ENCODE measurements around the gene CLK3. TPM values are rescaled to one million over a fixed set of nuclear protein-coding genes. Genes with fewer than 3 reads are reported as not detected.

Gene CLK3
- total RNA-seq, 1 donor from 2014 or later = 53.2 TPM

DNA sequence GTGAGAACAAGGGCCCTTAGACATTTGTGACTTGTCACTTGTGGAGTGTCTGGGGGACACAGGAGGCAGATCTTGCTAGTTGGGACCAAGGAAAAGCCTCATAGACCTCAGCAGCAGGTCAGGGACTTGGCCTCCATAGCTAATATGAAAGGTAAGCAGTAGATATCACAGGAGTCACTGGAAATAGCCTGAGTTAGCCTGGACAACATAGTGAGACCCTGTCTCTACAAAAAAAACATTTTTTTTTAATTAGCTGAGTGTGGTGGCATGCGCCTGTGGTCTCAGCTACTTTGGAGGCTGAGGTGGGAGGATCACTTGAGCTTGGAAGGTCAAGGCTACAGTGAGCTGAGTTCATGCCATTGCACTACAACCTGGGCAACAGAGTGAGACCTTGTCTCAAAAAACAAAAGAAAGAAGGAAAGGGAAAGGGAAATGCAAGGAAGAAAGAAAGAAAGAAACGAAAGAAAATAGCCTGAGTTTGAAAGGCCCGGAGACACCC, 37.1 kb upstream of the CLK3 start:
- Mint-ChIP-seq H3K9me3 (ENCODE audit: unreplicated experiment) (no peaks in the 10 kb centered on the region), H3K4me1 (ENCODE audit: unreplicated experiment) (no peaks in the 10 kb centered on the region), H3K27ac (ENCODE audit: unreplicated experiment) (no peak overlapping the region), H3K36me3 (ENCODE audit: unreplicated experiment) (peaks cover 8% of the 10 kb centered on the region), H3K4me3 (ENCODE audit: unreplicated experiment) (no peak overlapping the region), H3K27me3 (ENCODE audit: unreplicated experiment) (no peaks in the 10 kb centered on the region)
- TF ChIP-seq, protein P1, sequence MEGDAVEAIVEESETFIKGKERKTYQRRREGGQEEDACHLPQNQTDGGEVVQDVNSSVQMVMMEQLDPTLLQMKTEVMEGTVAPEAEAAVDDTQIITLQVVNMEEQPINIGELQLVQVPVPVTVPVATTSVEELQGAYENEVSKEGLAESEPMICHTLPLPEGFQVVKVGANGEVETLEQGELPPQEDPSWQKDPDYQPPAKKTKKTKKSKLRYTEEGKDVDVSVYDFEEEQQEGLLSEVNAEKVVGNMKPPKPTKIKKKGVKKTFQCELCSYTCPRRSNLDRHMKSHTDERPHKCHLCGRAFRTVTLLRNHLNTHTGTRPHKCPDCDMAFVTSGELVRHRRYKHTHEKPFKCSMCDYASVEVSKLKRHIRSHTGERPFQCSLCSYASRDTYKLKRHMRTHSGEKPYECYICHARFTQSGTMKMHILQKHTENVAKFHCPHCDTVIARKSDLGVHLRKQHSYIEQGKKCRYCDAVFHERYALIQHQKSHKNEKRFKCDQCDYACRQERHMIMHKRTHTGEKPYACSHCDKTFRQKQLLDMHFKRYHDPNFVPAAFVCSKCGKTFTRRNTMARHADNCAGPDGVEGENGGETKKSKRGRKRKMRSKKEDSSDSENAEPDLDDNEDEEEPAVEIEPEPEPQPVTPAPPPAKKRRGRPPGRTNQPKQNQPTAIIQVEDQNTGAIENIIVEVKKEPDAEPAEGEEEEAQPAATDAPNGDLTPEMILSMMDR (IDR thresholded peaks at IDR 0.05) = no peak
- DNase-seq (ENCODE audit: extremely low spot score, unreplicated experiment) = no peak

- H3K4me3 Mint-ChIP-seq (ENCODE audit: unreplicated experiment) = no peak overlapping the region
- TF ChIP-seq, protein P1 (IDR thresholded peaks at IDR 0.05) = no peak
- no peaks in the 10 kb centered on the region for H3K27me3 Mint-ChIP-seq (ENCODE audit: unreplicated experiment)
- no peaks in the 10 kb centered on the region for H3K4me1 Mint-ChIP-seq (ENCODE audit: unreplicated experiment)
- no peak overlapping the region for H3K27ac Mint-ChIP-seq (ENCODE audit: unreplicated experiment)
- no peaks in the 10 kb centered on the region for H3K9me3 Mint-ChIP-seq (ENCODE audit: unreplicated experiment)
- peaks cover 7% of the 10 kb centered on the region for H3K36me3 Mint-ChIP-seq (ENCODE audit: unreplicated experiment)
- no peak for DNase-seq (ENCODE audit: extremely low spot score, unreplicated experiment)
Observed at GRCh38 chr15:74579001-74579400, 36.6 kb upstream of the CLK3 start.

DNA sequence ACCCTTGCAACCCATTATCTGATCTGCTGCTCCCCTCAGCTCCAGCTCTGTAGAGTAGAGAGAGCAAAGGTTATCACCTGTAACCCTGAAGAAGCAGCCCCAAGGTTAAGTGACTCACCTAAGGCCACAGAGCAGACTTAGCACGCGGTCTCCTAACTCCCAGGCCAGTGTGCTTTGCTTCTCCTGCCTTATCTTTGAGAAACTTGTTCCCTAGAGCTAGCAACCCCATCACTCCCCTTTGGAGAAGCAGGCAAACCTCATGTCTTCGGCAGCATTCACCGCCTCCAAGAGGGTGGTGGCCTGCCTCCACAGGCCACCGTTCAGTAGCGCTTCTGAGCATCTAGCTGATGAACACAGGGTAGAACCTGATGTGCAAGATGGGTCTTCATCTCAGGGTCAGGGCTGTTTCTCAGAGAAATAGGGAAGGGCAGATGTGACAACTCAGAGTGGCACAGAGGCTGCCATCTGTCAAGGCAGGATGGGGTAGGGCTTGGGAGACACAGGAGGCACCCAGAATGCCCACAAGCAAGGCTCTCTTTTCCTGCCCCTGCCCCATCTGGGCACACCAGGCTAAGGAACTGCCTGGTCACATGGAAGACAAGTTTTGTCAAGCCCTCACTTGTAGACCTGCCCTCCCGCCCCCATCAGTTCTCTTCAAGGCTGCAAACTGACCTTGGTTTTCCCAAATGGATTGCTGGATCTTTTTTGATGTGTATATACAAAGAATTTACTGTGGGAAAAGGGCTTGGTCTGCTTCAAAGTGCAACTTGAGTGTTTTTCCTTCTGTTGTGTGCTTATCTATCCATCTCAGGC, 34.9 kb upstream of the CLK3 start:
- H3K27me3 Mint-ChIP-seq (ENCODE audit: unreplicated experiment) = no peaks in the 10 kb centered on the region
- TF ChIP-seq, protein P1 (IDR thresholded peaks at IDR 0.05) = no peak
- peaks cover 3% of the 10 kb centered on the region for H3K36me3 Mint-ChIP-seq (ENCODE audit: unreplicated experiment)
- no peaks in the 10 kb centered on the region for H3K9me3 Mint-ChIP-seq (ENCODE audit: unreplicated experiment)
- H3K4me3 Mint-ChIP-seq (ENCODE audit: unreplicated experiment) = no peak overlapping the region
- no peak overlapping the region for H3K27ac Mint-ChIP-seq (ENCODE audit: unreplicated experiment)
- no peaks in the 10 kb centered on the region for H3K4me1 Mint-ChIP-seq (ENCODE audit: unreplicated experiment)
- no peak for DNase-seq (ENCODE audit: extremely low spot score, unreplicated experiment)

DNA sequence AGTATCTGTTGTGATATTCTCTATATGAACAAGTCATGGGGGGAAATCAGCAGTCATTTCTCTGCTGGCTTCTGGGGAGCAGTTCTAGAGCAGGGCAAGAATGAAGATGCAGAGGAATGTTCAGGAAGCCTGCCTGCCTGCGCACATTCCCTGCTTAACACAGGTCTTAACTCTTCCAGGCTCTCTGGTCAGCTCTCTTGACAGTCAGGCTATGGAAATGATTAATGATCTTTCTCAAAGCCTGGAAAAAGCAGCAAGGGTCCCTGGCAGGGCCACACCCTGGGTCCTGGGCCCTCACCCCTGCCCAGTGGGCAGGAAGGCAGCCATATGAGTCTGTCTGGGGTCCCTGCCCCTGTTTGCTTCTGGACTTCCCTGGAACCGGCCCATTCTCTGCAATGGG, 31.4 kb upstream of the CLK3 start:
- no peaks in the 10 kb centered on the region for H3K9me3 Mint-ChIP-seq (ENCODE audit: unreplicated experiment)
- no peaks in the 10 kb centered on the region for H3K36me3 Mint-ChIP-seq (ENCODE audit: unreplicated experiment)
- no peak overlapping the region for H3K27ac Mint-ChIP-seq (ENCODE audit: unreplicated experiment)
- DNase-seq (ENCODE audit: extremely low spot score, unreplicated experiment) = no peak
- H3K4me1 Mint-ChIP-seq (ENCODE audit: unreplicated experiment) = peaks cover 11% of the 10 kb centered on the region
- H3K4me3 Mint-ChIP-seq (ENCODE audit: unreplicated experiment) = no peak overlapping the region
- H3K27me3 Mint-ChIP-seq (ENCODE audit: unreplicated experiment) = no peaks in the 10 kb centered on the region
- TF ChIP-seq, protein P1 (IDR thresholded peaks at IDR 0.05) = no peak

DNA sequence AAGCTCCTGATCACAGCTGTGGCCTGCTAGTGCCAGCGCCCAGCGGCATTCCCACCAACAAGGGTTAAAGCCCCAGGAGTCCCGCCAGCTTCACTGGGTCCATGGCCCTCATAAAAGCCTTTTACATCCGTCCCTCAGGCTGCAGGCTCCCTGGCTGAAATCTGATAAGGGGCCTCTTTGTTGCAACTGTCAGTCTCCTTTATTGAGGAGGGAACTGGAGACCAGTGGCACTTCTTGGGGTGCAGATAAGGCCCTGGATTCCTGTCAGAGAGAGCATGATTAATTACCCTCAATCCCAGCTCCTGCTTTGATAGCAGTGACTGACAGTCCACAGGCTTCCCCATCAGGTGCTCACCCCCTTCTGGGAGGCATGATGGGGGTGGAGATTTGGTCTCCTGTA, 30.9 kb upstream of the CLK3 start:
- DNase-seq (ENCODE audit: extremely low spot score, unreplicated experiment) = no peak
- Mint-ChIP-seq H3K4me3 (ENCODE audit: unreplicated experiment) (no peak overlapping the region), H3K4me1 (ENCODE audit: unreplicated experiment) (peaks cover 12% of the 10 kb centered on the region), H3K27me3 (ENCODE audit: unreplicated experiment) (no peaks in the 10 kb centered on the region), H3K9me3 (ENCODE audit: unreplicated experiment) (no peaks in the 10 kb centered on the region), H3K36me3 (ENCODE audit: unreplicated experiment) (peaks cover 3% of the 10 kb centered on the region), H3K27ac (ENCODE audit: unreplicated experiment) (no peak overlapping the region)
- TF ChIP-seq, protein P1 (IDR thresholded peaks at IDR 0.05) = no peak
